Right renal pelvis (tissue), 4 donors: ENCODE measurements around the gene SH2D2A. TPM values are rescaled to one million over a fixed set of nuclear protein-coding genes. Genes with fewer than 3 reads are reported as not detected.
"Not testable (repeated sequence)": the region's sequence is repeated elsewhere in the genome, so short reads cannot be mapped to it uniquely, and the experiment has no call there.

Experiments used
- DNase-seq, 4 donors: peaks; one replicate each; pipeline ENCODE4 v3.0.0-alpha.2; 2013; ENCODE audit warnings: low read depth in 4 of 4, low spot score in 3 of 4, missing footprints in 1 of 4
- polyA plus RNA-seq, 4 donors: library from polyadenylated mRNA; unstranded; fragments of 120-200 nt; gene quantifications; one replicate each; pipeline ENCODE4 v1.2.1, GENCODE V29; 2013; ENCODE audit not compliant: insufficient read length in 4 of 4

The SH2D2A gene
- polyA plus RNA-seq, 4 donors, result 0.71 to 0.79 (median 0.76) TPM

DNA sequence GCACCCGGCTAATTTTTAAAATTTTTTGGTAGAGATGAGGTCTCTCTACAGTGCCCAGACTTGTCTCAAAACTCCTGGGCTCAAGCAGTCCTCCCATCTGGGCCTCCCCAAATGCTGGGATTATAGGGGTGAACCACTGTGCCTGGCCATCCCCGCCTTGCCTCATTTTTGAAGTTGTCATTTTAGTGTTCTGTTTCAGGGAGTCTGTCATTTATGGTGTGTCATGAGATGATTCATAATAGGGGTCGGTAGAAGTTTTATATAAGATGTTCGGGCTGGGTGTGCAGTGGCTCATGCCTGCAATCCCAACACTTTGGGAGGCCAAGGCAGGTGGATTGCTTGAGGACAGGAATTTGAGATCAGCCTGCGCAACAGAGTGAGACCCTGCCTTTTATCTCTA, 40.8 kb downstream of the SH2D2A start:
- no peak for DNase-seq

GRCh38 chr1:156773607-156774006, 43.0 kb downstream of the SH2D2A start:
- no peak for DNase-seq

DNA sequence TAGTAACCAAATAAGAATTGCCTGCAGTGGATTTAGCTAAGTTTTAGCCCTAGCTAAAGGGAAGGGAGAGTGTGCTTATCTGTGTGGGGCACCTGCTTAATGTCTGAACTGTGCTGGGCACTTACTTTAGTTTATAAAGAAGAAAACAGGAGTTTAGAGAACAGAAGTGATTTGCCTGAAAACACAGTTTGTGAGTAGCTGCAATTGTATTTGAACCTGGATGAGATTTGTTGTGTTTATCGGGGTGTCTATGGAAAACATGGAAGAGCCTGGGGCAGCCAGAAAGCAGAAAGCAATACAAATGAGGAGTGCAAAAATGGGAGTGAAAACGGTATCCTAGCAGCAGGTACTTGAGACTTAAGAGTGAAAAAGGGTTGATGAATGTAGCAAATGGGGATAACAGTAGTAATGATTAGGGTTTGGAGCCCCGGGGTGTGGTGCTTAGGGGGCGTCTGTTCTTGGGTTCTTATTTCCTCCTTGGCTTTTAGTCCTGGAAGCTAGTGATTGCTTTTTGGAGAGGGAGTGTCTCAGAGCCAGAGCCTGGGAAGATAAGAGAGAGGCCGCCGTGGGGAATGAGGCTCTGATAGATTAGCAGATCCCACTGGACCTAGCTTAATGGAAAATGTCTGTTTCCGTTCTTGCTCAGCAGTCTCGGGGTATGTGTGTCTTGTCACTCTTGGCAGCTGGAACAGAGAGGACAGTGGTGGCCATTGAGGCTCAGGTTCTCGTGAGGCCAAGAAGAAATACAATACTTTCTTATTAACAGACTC, 43.7 kb downstream of the SH2D2A start:
- DNase-seq, result no peak

DNA sequence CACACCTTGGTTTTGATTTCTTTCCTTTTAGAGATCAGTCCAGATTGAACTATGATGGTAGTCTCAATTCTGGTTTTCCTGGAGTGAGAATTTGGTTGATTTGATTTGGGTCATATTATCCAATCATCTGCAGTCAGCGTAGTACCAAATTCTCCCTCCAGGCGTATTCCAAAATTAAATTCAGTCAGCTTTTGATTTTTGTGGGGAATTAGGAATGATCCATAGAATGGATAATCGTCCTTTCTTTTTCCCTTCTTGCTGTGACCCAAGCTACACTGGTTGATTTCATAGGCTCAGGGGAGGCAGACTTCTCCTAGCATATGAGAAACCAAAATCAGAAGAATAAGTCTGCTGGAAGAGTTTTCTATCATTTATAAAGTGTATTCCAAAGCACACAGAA, 44.4 kb downstream of the SH2D2A start:
- DNase-seq, result no peak

DNA sequence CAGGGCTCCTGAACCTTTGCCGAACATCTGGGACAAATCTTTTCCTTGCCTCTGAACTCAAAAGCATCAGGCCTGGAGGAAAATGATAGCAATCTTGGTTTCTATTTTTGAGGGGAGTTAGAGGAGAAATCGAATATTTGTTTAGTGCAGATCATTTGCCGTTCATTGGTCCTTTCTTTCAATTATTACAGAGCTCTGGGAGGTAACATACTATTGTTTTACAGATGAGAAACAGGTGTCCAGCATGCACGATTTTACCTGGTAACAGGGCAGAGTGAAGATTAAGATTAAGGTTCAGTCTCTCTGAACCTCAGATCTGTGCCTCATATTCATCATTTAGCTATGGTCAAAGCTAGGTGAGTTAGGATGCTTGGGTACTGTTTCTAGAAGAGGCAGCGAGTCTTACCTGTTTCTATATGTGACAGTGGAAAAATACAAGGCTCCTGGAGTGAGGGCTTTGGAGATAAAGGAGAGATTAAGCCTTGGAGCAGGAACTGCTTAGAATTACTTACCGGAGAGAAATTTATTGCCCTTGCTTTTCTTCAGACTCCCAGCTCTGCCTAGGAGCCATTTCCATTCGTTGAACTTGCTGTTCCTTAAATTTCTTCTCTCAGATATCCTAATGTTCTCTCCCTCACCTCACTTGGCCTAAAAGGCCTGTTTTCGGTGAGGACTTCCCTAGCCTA, 47.9 kb downstream of the SH2D2A start:
- no peak for DNase-seq

GRCh38 chr1:156767879-156768604, 48.6 kb downstream of the SH2D2A start:
- no peak for DNase-seq

GRCh38 chr1:156767101-156767878, 49.4 kb downstream of the SH2D2A start, which contains the start of gene PRCC:
TSS of gene PRCC (plus strand) at chr1:156767535. CDS start at chr1:156767772, 237 bp downstream.
- DNase-seq, result peak; percentile 93 to 100 (median 99)

GRCh38 chr1:156766298-156767100, 50.1 kb downstream of the SH2D2A start:
- no peak for DNase-seq

DNA sequence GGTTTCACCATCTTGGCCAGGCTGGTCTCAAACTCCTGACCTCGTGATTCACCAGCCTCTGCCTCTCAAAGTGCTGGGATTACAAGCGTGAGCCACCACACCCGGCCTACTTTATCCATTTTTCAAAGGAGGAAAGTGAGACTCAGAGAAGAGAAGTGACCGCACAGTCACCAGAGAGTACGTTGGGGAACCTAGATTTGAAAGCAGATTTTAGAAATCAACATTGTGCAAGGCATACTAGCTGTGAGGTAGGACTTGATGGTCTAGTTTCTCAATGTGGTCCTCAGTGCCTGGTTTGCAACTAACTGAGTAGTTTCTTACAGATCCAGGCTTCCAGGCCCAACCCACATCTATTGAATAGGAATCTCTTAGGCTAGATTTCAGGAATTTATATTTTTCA, 51.0 kb downstream of the SH2D2A start:
- DNase-seq, result no peak

DNA sequence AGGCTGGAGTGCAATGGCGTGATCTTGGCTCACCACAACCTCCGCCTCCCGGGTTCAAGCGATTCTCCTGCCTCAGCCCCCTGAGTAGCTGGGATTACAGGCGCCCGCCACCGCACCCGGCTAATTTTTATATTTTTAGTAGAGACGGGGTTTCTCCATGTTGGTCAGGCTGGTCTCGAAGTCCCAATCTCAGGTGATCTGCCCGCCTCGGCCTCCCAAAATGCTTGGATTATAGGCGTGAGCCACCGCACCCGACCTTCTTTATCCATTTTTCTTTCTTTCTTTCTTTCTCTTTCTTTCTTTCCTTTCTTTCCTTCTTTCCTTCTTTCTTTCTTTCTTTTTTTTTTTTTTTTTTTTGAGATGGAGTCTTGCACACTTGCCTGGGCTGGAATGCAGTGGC, 51.5 kb downstream of the SH2D2A start:
- not testable (repeated sequence) for DNase-seq

DNA sequence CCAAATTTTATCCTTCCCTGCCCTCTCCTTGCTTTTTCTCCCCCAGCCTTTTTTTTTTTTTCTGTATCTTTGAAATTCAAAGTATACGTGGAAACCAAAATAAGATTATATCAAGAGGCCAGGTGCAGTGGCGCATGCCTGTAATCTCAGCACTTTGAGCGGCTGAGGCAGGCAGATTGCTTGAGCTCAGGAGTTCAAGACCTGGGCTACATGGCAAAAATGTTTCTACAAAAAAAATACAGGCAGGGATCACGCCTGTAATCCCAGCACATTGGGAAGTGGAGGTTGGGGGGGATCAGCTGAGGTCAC, 55.9 kb downstream of the SH2D2A start:
- no peak for DNase-seq

DNA sequence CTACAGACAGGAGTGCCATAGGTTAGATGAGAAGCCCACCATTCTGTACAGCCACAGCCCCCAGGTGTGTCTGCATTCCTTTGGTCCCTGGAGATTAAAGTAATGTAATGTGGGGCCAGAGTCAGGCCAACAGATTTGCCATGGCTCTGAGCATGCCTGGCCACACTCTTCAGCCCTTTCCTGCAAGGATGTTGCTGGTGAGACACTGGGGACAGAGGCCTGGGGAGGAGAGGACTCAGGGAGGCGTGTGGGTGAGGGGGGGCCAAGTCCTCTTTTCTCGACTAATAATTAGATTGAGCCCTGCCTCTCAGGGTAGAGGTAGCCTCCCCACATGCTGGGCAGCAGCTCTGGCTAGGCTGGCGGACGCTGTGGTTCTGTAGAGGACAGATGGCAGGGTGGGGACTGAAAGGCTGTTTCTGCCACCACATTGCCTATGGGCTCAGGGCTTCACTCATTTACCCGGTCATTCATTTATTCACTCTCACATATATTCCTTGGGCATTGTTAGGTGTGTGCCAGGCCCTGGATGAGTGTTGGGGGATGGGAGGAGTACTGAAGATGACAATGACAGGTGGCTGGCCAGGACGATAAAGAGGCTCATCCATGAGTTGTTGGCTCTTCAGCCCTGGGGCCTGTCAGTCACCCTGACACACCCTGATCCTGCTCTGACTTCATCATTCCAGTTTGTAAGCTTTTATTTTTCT, 56.4 kb downstream of the SH2D2A start:
- no peak for DNase-seq

DNA sequence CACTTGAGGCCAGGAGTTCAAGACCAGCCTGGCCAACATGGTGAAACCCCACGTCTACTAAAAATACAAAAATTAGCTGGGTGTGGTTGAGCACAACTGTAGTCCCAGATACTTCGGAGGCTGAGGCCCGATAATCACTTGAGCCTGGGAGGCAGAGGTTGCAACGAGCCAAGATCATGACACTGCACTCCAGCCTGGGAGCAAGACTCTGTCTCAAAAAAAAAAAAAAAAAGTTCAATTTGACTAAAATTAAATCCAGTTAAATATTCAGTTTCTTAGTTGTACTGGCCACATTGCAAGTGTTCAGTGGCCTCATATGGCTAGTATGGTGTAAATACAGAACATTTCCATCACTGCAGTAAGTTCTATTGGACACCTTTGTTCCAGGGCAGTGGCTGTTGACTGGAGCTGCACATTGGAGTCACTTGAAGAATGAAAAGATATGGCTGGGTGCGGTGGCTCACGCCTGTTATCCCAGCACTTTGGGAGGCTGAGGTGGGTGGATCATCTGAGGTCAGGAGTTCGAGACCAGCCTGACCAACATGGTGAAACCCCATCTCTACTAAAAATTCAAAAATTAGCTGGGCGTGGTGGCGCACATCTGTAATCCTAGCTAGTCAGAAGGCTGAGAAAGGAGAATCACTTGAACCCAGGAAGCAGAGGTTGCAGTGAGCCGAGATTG, 58.9 kb downstream of the SH2D2A start:
- not testable (repeated sequence) for DNase-seq

DNA sequence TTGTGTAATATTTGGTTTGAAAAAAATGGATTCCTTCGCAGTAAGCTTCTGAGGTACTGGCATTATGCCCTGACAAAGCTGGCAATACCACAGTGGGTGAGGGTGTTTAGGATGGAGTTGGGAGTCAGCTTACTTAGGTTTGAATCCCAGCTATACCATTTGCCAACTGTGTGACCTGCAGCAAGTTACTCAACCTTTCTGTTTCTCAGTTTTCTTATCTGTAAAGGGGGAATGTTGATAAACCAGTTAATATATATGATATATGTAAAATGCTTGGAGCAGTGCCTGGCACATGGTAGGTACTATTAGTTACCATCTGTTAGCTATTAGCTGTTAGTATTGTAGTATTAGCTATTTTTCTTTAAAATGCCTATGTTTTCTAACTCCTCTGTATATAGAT, 60.3 kb downstream of the SH2D2A start:
- DNase-seq, result no peak

Other genes starting within 250 kb of the SH2D2A start
- gene IQGAP3, start 244.3 kb downstream of the SH2D2A start, polyA plus RNA-seq, result 10 to 100 TPM; 11.2 to 13.2 (median 12.3) TPM
- gene TTC24, start 237.1 kb downstream of the SH2D2A start, polyA plus RNA-seq, result 1 to 10 TPM in 2 of 4 donors, under 1 TPM in 2; 0.86 to 1.3 (median 1.0) TPM
- 10 to 100 TPM; 74.4 to 84.1 (median 81.6) TPM for gene NAXE, start 225.1 kb downstream of the SH2D2A start, polyA plus RNA-seq
- 10 to 100 TPM; 30.2 to 33.7 (median 31.4) TPM for gene GPATCH4, start 215.4 kb downstream of the SH2D2A start, polyA plus RNA-seq
- gene HAPLN2, start 197.4 kb downstream of the SH2D2A start, polyA plus RNA-seq, result under 1 TPM; 0.11 to 0.45 (median 0.42) TPM
- under 1 TPM in 3 of 4 donors, not detected in 1; 0.12 to 0.58 (median 0.13) TPM for gene BCAN, start 174.7 kb downstream of the SH2D2A start, polyA plus RNA-seq
- 100 to 1,000 TPM; 153 to 160 (median 156) TPM for gene NES, start 139.4 kb downstream of the SH2D2A start, polyA plus RNA-seq
- 100 to 1,000 TPM in 1 of 4 donors, 10 to 100 TPM in 3; 69.1 to 106 (median 83.1) TPM for gene CRABP2, start 111.3 kb downstream of the SH2D2A start, polyA plus RNA-seq
- gene METTL25B, start 88.4 kb downstream of the SH2D2A start, polyA plus RNA-seq, result 10 to 100 TPM; 29.9 to 36.6 (median 34.6) TPM
- gene ISG20L2, start 88.1 kb downstream of the SH2D2A start, polyA plus RNA-seq, result 10 to 100 TPM; 44.0 to 50.0 (median 45.3) TPM
- 10 to 100 TPM; 68.4 to 75.1 (median 72.3) TPM for gene MRPL24, start 75.8 kb downstream of the SH2D2A start, polyA plus RNA-seq
- 100 to 1,000 TPM; 261 to 286 (median 283) TPM for gene HDGF, start 65.2 kb downstream of the SH2D2A start, polyA plus RNA-seq
- gene PRCC, start 49.3 kb downstream of the SH2D2A start, polyA plus RNA-seq, result 100 to 1,000 TPM; 107 to 140 (median 125) TPM
- 1 to 10 TPM; 1.5 to 2.8 (median 1.8) TPM for gene INSRR, start 42.3 kb upstream of the SH2D2A start, polyA plus RNA-seq
- gene NTRK1, start 44.0 kb upstream of the SH2D2A start, polyA plus RNA-seq, result 1 to 10 TPM in 3 of 4 donors, under 1 TPM in 1; 0.98 to 2.1 (median 1.3) TPM
- 10 to 100 TPM; 21.4 to 22.6 (median 21.9) TPM for gene PEAR1, start 76.9 kb upstream of the SH2D2A start, polyA plus RNA-seq
- under 1 TPM; 0.22 to 0.66 (median 0.33) TPM for gene LRRC71, start 103.8 kb upstream of the SH2D2A start, polyA plus RNA-seq
- gene ARHGEF11, start 228.9 kb upstream of the SH2D2A start, polyA plus RNA-seq, result 10 to 100 TPM; 29.8 to 33.9 (median 32.6) TPM